Keratinocyte (primary cell): ENCODE results near the gene RBFOX2. TPM values are rescaled to one million over a fixed set of nuclear protein-coding genes. Genes with fewer than 3 reads are reported as not detected.

Experiments
- DNase-seq: peaks from one replicate; pipeline ENCODE4 v3.0.0-alpha.2; 2011; ENCODE audit warnings: low read depth, missing footprints, low spot score
- FAIRE-seq: peaks from 2 replicates; lab custom pipeline; 2011; peaks lifted over from hg19 to GRCh38; lab: Jason Lieb, UNC
- H2AFZ ChIP-seq: 2 replicates; pipeline ENCODE4 v1.6.0; 2012; ENCODE audit warnings: low read length, control low read depth, inconsistent platforms; ENCODE audit not compliant: control insufficient read depth
- H3K27ac ChIP-seq: 2 replicates; pipeline ENCODE4 v1.5.1; 2011; ENCODE audit warnings: low read length; ENCODE audit not compliant: control insufficient read depth, insufficient read depth
- H3K27me3 ChIP-seq: 3 replicates; pipeline ENCODE4 v1.6.0; 2011; ENCODE audit warnings: low read length; ENCODE audit not compliant: control insufficient read depth, insufficient read depth; ENCODE audit errors: extremely low read depth
- H3K36me3 ChIP-seq, 2 experiments: 2 replicates in 1 of 2; 3 replicates in 1 of 2; pipeline ENCODE4 v1.5.1; 2011; ENCODE audit warnings: low read length in 2 of 2, mild to moderate bottlenecking in 1 of 2; ENCODE audit not compliant: control insufficient read depth in 2 of 2, insufficient read depth in 2 of 2; ENCODE audit errors: extremely low read depth in 1 of 2
- H3K4me1 ChIP-seq: 3 replicates; pipeline ENCODE4 v1.5.1; 2011; ENCODE audit warnings: low read length; ENCODE audit not compliant: control insufficient read depth, insufficient read depth; ENCODE audit errors: extremely low read depth
- H3K4me2 ChIP-seq: 3 replicates; pipeline ENCODE4 v1.6.0; 2011; ENCODE audit warnings: low read depth, low read length; ENCODE audit not compliant: control insufficient read depth, insufficient read depth; ENCODE audit errors: extremely low read depth
- H3K4me3 ChIP-seq, 3 experiments: fragments of 200-600 bp in 1 of 3; sonication (generic) in 1 of 3; 2 replicates in 2 of 3; 3 replicates in 1 of 3; pipeline ENCODE4 v1.5.1; 2011 to 2016; ENCODE audit warnings: low read length in 3 of 3, mild to moderate bottlenecking in 3 of 3, control low read depth in 2 of 3, inconsistent platforms in 1 of 3, low read depth in 1 of 3, mixed read lengths in 1 of 3, mixed run types in 1 of 3, moderate library complexity in 1 of 3; ENCODE audit not compliant: control insufficient read depth in 2 of 3, insufficient read depth in 2 of 3; ENCODE audit errors: extremely low read depth in 1 of 3
- H3K79me2 ChIP-seq: 2 replicates; pipeline ENCODE4 v1.6.0; 2012; ENCODE audit warnings: low read length; ENCODE audit not compliant: control insufficient read depth, insufficient read depth
- H3K9ac ChIP-seq: 3 replicates; pipeline ENCODE4 v1.6.0; 2011; ENCODE audit warnings: low read length; ENCODE audit not compliant: control insufficient read depth, insufficient read depth; ENCODE audit errors: extremely low read depth
- H3K9me1 ChIP-seq: 3 replicates; pipeline ENCODE4 v1.6.0; 2011; ENCODE audit warnings: low read length; ENCODE audit not compliant: control insufficient read depth, insufficient read depth; ENCODE audit errors: extremely low read depth
- H3K9me3 ChIP-seq: 2 replicates; pipeline ENCODE4 v1.5.1; 2012; ENCODE audit warnings: low read depth, low read length; ENCODE audit not compliant: control insufficient read depth
- H4K20me1 ChIP-seq: 3 replicates; pipeline ENCODE4 v1.6.0; 2011; ENCODE audit warnings: low read length; ENCODE audit not compliant: control insufficient read depth, insufficient read depth; ENCODE audit errors: extremely low read depth
- CTCF ChIP-seq, 3 experiments: IDR thresholded peaks in 1 of 3; conservative IDR thresholded peaks in 1 of 3; optimal IDR thresholded peaks in 1 of 3; 2 replicates in 2 of 3; 3 replicates in 1 of 3; pipeline versions ENCODE3 to v1.5.1; 2011; ENCODE audit warnings: low read length in 3 of 3, mild to moderate bottlenecking in 3 of 3, moderate library complexity in 2 of 3, control low read depth in 1 of 3, inconsistent platforms in 1 of 3; ENCODE audit not compliant: insufficient read depth in 2 of 3; ENCODE audit errors: extremely low read depth in 1 of 3
- EZH2 ChIP-seq: IDR thresholded peaks from one replicate; pipeline ENCODE4 v1.6.1; 2012; ENCODE audit warnings: inconsistent platforms, mild to moderate bottlenecking, low read length, moderate library complexity
- dilution Hi-C: fragments of 300-500 bp; cut with MboI; formaldehyde crosslinking; loops from one replicate; pipeline ENCODE4 v1.7.0; 2020; ENCODE audit warnings: low sequenced_read_pairs; ENCODE audit not compliant: extremely low pct_ligation_motif_present
- polyA plus RNA-seq, 5 experiments: library from polyadenylated mRNA; depleted of rRNA in 3 of 5; stranded (reverse) in 3 of 5; stranded (forward) in 1 of 5; unstranded in 1 of 5; fragments of >200 nt; gene quantifications; 1 replicate in 1 of 5; 2 replicates in 3 of 5; 3 replicates in 1 of 5; pipeline versions ENCODE4 v1.2.1 to v1.2.3, GENCODE V29; 2011 to 2012; ENCODE audit warnings: missing spikeins in 2 of 5, low read depth in 1 of 5, low replicate concordance in 1 of 5

The RBFOX2 gene
- polyA plus RNA-seq, 1 donor (not counting 4 experiments of a cell fraction or from before 2014, with no cell fraction given), result 118 TPM

DNA sequence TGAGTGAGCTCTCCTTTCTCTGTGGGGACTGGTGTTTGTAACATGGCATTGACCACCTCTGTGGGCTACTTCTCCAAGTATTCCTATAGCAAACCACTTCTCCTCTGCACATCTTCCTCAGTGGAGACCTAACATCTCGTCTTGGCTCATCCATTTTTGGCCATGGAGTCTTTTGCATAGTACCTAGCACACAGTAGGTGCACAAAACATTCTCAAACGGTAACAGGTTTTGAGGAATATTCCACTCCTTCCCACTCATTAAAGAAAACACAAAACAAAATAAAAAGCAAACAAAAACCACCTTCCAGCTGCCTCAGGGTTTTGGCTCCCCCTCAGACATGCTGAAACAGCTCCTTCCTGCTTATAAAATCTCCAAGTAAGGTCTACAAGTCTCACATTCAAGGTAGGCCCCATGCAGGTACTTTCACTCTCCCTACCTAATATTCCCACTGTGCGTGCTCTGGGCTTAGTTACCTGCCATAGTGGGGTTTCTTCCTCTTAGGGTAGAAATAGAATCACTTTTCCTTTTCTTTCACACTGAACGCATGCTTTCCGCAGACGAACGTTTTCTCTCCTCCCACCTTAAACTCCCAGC, 132.4 kb downstream of the RBFOX2 start:
- Histone ChIP-seq H3K36me3 (no peaks in the 10 kb centered on the region), H3K27ac (peak overlapping the region; percentile 93), H3K9ac (peak overlapping the region; percentile 72), H3K27me3 (no peaks in the 10 kb centered on the region), H3K4me1 (peaks cover 62% of the 10 kb centered on the region), H3K4me2 (peak overlapping the region; percentile 93), H3K9me1 (no peaks in the 10 kb centered on the region), H2AFZ (peak overlapping the region; percentile 53), H3K9me3 (no peaks in the 10 kb centered on the region), H3K79me2 (peaks cover 52% of the 10 kb centered on the region), H4K20me1 (no peaks in the 10 kb centered on the region), H3K4me3 (peak overlapping the region in 2 of 3 experiments; percentile 44 to 64)
- dilution Hi-C loops, result no loop called here
- no peak for TF ChIP-seq EZH2
- TF ChIP-seq CTCF (optimal IDR thresholded peaks at IDR 0.05 in 1 of 3, IDR thresholded peaks at IDR 0.05 in 1 of 3, conservative IDR thresholded peaks at IDR 0.05 in 1 of 3; ENCODE audit: extremely low read depth in 1 of 3, insufficient read depth in 2 of 3, low read length in 3 of 3), result no peak
- no peak for DNase-seq
- peak; percentile 68 for FAIRE-seq

DNA sequence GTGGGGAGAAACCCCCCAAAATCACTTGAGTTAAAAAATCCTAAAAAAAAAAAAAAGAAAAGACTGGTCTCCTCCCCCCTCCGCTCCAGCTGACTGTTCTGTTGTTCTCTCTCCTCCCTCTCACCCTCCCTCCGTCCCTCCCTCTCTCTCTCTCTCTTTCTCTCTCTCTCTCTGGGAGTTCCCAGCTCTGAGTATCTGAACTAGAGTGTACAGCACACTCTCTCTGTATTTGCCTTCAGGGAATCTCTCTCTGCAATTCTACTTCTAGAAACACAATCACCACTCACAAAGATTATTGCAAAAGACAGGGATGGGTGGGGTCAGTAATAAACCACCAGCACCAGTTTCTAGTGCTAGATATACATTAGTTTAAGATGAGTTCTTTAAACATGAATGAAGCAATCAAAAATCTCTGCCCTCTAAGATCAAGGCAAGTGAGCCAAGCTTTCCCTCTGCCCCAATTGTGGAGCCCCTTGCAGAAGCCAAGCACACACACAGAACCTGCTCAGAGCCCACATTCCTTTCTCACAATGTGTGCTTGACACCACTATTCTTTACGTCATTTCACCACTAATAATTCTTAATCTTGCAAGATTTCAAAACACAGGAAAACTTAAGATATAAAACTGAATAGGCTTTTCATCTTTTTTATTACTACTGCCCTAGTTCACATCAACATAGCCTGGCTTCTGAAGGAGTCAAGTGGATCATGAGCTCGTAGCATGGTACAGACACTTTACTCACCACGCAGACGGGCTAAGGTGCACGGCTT, 133.5 kb downstream of the RBFOX2 start:
- no peak for TF ChIP-seq CTCF (optimal IDR thresholded peaks at IDR 0.05 in 1 of 3, IDR thresholded peaks at IDR 0.05 in 1 of 3, conservative IDR thresholded peaks at IDR 0.05 in 1 of 3; ENCODE audit: extremely low read depth in 1 of 3, insufficient read depth in 2 of 3, low read length in 3 of 3)
- TF ChIP-seq EZH2, result no peak
- peak; percentile 79 for FAIRE-seq

More for the DNA sequence above, 133.5 kb downstream of the RBFOX2 start:
- Histone ChIP-seq H3K4me3 (peak overlapping the region; percentile 34 to 64 (median 55)), H3K9me1 (no peaks in the 10 kb centered on the region), H3K4me1 (peaks cover 51% of the 10 kb centered on the region), H4K20me1 (no peaks in the 10 kb centered on the region), H2AFZ (no peak overlapping the region), H3K27ac (peak overlapping the region; percentile 93), H3K9ac (peak overlapping the region; percentile 72), H3K79me2 (peaks cover 61% of the 10 kb centered on the region), H3K36me3 (no peaks in the 10 kb centered on the region), H3K4me2 (peak overlapping the region; percentile 93), H3K27me3 (no peaks in the 10 kb centered on the region), H3K9me3 (no peaks in the 10 kb centered on the region)
- DNase-seq, result peak; percentile 54
- dilution Hi-C loops, result no loop called here
